Subcutaneous abdominal adipose tissue (tissue), 5 donors: ENCODE measurements around the gene NCBP2L.

Source experiments
- H3K27ac ChIP-seq: one replicate; pipeline ENCODE4 v1.7.0; 2013; ENCODE audit warnings: low read depth, mild to moderate bottlenecking, inconsistent platforms, low read length, moderate library complexity
- H3K27me3 ChIP-seq, 5 donors: one replicate each; pipeline ENCODE4 v1.7.0; 2013; ENCODE audit warnings: low read length in 5 of 5, inconsistent platforms in 1 of 5; ENCODE audit not compliant: control insufficient read depth in 5 of 5, insufficient read depth in 4 of 5
- H3K36me3 ChIP-seq, 5 donors: one replicate each; pipeline ENCODE4 v1.7.0; 2013; ENCODE audit warnings: low read length in 5 of 5; ENCODE audit not compliant: control insufficient read depth in 5 of 5, insufficient read depth in 5 of 5
- H3K4me1 ChIP-seq, 5 donors: one replicate each; pipeline ENCODE4 v1.7.0; 2013; ENCODE audit warnings: low read length in 5 of 5, mild to moderate bottlenecking in 3 of 5, moderate library complexity in 1 of 5; ENCODE audit not compliant: control insufficient read depth in 5 of 5, insufficient read depth in 5 of 5
- H3K4me3 ChIP-seq, 5 donors: one replicate each; pipeline ENCODE4 v1.7.0; 2013; ENCODE audit warnings: low read length in 5 of 5, low read depth in 1 of 5
- H3K9ac ChIP-seq, 5 donors: one replicate each; pipeline ENCODE4 v1.7.0; 2013; ENCODE audit warnings: low read length in 5 of 5, mild to moderate bottlenecking in 4 of 5, moderate library complexity in 3 of 5
- H3K9me3 ChIP-seq, 5 donors: one replicate each; pipeline ENCODE4 v1.7.0; 2013; ENCODE audit warnings: low read length in 5 of 5; ENCODE audit not compliant: control insufficient read depth in 5 of 5
- donor health status: healthy.
- donor health status: healthy.
- donor health status: healthy.
- donor health status: healthy.
- donor health status: healthy.

NCBP2L gene

DNA sequence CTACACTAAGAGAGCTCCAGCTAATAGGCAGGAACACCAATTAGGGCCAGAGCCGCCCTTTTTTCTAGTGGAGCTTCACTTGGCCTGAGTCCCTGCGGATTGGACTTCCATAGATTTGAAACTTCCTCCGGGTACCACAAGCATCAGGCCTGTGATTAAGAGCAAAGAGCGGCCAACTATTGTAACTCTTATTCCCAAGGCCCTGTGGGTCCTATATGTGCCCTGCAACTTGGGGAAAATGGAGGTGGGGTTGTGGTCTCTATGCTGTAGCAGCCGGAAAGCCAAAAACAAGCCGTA, at the start of gene NCBP2L:
NCBP2L (plus strand) TSS at position 198 of the 297 bp plus-strand sequence. CDS start 16,488 bp downstream, outside the sequence.
- peaks cover 0 to 20% (median 5%) of the 10 kb centered on the region in 5 donors for H3K27me3 ChIP-seq
- no peaks in the 10 kb centered on the region for H3K36me3 ChIP-seq
- H3K4me1 ChIP-seq, result peaks cover 0 to 31% (median 27%) of the 10 kb centered on the region in 5 donors
- peak within 1 kb of the TSS; percentile 64 to 75 (median 70) for H3K4me3 ChIP-seq
- H3K27ac ChIP-seq, result peak within 1 kb of the TSS; percentile 30
- no peaks in the 10 kb centered on the region for H3K9me3 ChIP-seq
- peak within 1 kb of the TSS in 3 of 5 donors; percentile 46 to 72 (median 54) for H3K9ac ChIP-seq

DNA sequence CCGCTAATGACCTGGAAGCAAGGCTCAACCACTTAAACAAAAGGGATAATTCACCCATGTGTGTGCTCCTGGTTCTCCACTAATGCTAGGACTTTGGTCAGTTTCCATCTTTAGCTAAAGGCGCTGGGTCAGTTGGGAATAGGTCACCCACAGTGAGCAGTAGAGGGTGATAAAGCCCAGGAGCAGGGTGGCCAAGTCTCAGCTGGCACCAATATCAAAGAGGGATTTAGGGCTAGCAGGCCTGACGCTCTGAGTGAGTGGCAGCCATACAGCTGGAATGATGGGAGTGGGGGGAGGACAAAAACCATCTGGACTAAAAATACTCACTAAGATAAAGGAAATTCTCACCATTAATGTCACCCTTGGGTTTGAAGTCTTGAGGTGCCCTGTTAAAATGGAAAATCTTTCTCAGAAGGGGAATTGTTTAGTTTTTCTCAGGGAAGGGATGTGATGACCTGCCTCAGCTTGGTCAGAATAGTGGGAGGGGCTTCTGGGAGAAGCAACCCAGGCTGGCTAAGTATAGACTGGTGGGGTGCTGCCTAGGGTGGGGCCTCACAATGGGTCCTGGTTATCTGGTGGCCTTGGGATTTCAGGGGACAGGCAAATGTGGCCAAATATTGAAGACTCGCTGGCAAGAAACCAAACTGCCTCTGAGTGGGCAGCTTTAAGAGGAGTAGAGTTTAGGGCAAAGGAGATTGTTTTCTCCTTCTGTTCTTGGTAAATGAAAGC, 49.0 kb upstream of the NCBP2L start:
- Histone ChIP-seq H3K4me3 (no peak overlapping the region), H3K27ac (peak overlapping the region; percentile 38), H3K4me1 (peaks cover 2 to 72% (median 62%) of the 10 kb centered on the region in 5 donors), H3K36me3 (no peaks in the 10 kb centered on the region), H3K27me3 (peaks cover 0 to 18% (median 0%) of the 10 kb centered on the region in 5 donors), H3K9me3 (no peaks in the 10 kb centered on the region), H3K9ac (no peak overlapping the region)

DNA sequence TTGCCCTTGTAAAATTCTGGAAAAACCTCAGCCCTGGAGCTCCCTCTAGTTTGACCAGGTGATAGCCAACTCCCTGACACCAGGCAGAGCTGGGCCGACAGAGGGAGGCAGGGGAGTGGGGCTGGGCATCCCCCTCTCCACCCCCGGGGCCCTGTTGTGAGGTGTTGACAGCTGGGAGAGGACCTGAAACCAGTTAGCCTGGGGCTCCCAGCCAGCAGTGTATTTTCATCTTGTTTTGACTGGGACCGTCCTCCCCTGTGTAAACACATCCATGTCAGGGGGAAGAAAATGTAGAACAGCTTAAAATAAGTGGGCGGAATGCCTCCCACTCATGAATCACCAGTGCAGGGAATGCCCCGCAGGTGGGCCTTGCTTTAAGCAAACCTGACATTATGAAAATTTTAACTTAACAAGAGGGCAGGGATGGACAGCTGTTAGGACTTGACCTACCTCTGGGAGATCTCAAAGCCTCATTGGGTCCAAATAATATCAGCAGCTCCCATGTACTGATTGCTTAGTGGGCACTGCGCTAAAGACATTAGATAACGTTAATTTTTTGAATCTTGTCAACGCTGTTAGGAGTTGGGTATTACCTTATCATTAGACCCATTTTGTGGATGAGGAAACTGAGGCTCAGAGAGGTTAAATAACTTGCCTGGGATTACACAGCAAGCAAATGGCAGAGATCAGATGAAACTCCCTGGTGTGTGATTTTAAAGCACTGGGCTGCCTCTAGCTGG, 47.8 kb upstream of the NCBP2L start:
- H3K9me3 ChIP-seq, result no peaks in the 10 kb centered on the region
- H3K9ac ChIP-seq, result no peak overlapping the region
- peak overlapping the region; percentile 78 for H3K27ac ChIP-seq
- peaks cover 2 to 80% (median 63%) of the 10 kb centered on the region in 5 donors for H3K4me1 ChIP-seq
- H3K27me3 ChIP-seq, result peaks cover 0 to 11% (median 3%) of the 10 kb centered on the region in 5 donors
- H3K36me3 ChIP-seq, result no peaks in the 10 kb centered on the region
- H3K4me3 ChIP-seq, result no peak overlapping the region

DNA sequence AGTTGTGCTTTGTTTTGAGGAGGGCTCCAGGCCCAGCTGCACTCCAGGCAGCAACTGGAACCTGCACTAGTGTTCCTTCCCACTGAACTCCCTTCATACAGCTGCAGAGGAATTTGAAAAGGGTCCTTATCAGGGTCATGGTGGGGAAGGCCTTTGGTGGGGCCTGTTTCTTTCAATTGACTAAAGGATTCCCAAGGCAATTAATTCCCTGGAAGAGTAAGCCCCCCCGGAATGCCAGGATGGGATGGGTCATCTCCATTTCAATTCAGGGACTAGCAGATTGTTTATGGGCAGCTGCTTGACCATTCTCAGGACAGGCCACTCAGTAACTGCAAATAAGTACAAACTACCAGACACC, 47.3 kb upstream of the NCBP2L start:
- H3K4me1 ChIP-seq, result peaks cover 2 to 81% (median 68%) of the 10 kb centered on the region in 5 donors
- no peak overlapping the region for H3K4me3 ChIP-seq
- H3K27me3 ChIP-seq, result peaks cover 0 to 11% (median 3%) of the 10 kb centered on the region in 5 donors
- no peaks in the 10 kb centered on the region for H3K9me3 ChIP-seq
- H3K9ac ChIP-seq, result no peak overlapping the region
- H3K27ac ChIP-seq, result peak overlapping the region; percentile 78
- no peaks in the 10 kb centered on the region for H3K36me3 ChIP-seq

DNA sequence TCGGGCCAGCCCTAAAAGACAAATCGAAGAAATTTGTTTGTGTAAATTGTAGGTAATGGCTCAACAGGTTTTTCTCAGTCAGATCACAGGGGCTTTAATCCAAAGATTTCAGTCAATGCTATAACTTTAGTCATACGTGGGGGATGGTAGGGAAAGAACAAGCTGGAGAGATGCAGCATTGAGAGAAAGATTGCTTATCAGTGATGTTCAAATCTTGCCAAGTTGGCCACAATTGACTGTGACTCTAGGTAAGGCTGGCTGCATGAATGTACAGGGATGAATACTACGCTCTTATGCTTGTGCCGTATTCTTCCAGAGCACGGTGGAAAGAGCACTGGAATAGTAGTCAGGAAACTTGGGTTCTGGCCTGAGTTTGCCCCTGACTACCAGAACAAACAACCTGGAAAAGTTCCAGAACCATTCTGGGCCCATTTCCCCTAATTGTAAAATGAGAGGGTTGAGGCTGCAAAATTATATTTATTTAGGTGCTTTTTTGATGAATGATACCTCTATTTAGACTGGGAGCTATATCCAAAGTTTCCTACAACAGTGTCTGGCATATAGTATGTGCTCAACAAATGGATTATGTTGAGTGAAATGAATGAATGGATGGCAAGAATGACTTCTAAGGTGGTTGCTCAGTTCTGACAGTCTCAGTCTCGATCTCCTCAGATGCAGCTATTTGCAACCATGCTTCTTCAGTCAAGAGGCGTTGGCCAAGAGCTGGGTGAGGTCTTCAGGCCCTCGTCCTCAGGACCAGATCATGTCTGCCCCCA, 46.4 kb upstream of the NCBP2L start:
- peak overlapping the region in 1 of 5 donors; percentile 48 for H3K9ac ChIP-seq
- H3K36me3 ChIP-seq, result no peaks in the 10 kb centered on the region
- H3K9me3 ChIP-seq, result no peaks in the 10 kb centered on the region
- H3K4me1 ChIP-seq, result peaks cover 2 to 81% (median 68%) of the 10 kb centered on the region in 5 donors
- no peak overlapping the region for H3K4me3 ChIP-seq
- peaks cover 0 to 7% (median 5%) of the 10 kb centered on the region in 5 donors for H3K27me3 ChIP-seq
- peak overlapping the region; percentile 78 for H3K27ac ChIP-seq

DNA sequence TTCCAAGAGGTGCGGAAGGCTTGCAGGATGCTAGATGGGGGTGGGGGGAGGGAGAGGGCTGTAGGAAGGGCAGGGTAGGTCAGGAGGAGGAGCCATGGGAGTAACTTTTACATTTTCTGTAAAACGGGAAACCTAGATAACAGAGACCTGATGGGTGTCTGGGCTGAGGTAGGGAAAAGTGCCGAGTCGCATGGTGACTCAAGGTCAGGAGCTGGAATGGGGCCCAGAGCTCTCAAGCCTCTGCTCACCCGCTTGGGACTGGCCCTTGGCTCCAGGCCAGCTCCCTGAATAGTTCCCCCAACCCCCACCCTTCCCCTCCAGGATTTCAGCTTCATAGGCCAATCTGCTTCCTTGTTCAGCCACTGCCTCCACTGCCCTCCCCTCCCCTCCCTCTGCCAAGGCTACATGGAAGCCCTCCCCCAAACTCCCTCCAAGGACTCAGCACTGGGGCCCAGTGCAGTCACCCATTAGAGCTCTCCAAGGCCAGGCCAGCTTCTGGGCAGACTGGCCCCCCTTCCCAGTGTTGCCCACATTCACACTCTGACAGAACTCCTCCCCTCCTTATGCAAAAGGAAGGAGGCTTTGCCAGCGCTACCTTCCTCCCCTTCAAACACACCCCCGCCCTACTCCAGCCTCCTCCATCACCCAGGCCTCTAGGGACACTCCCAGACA, 45.6 kb upstream of the NCBP2L start:
- peak overlapping the region in 1 of 5 donors; percentile 48 for H3K9ac ChIP-seq
- no peaks in the 10 kb centered on the region for H3K9me3 ChIP-seq
- peaks cover 2 to 81% (median 66%) of the 10 kb centered on the region in 5 donors for H3K4me1 ChIP-seq
- H3K36me3 ChIP-seq, result no peaks in the 10 kb centered on the region
- no peak overlapping the region for H3K4me3 ChIP-seq
- peaks cover 0 to 7% (median 5%) of the 10 kb centered on the region in 5 donors for H3K27me3 ChIP-seq
- H3K27ac ChIP-seq, result peak overlapping the region; percentile 78

DNA sequence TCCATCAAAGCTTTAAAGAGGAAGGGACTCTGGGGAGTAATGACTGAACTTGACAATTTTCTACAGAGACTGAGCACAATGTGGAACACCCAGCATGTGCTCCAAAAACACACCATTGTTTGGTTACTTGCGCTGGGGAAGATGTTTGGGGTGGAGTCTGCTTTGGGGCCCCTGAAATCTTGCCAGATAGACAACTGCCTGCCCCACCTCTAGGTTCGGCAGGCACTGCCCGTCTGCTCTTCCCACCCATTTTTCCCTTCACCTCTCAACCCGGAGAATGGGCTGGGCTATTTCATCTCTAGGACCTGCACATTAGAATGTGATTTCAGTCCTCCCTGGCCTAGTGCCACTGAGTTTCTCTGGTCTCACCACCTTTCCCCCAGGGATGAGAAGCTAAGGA, 43.8 kb upstream of the NCBP2L start:
- H3K27me3 ChIP-seq, result peaks cover 0 to 11% (median 6%) of the 10 kb centered on the region in 5 donors
- H3K4me1 ChIP-seq, result peaks cover 2 to 88% (median 74%) of the 10 kb centered on the region in 5 donors
- H3K4me3 ChIP-seq, result no peak overlapping the region
- H3K36me3 ChIP-seq, result no peaks in the 10 kb centered on the region
- no peaks in the 10 kb centered on the region for H3K9me3 ChIP-seq
- no peak overlapping the region for H3K27ac ChIP-seq
- H3K9ac ChIP-seq, result no peak overlapping the region

DNA sequence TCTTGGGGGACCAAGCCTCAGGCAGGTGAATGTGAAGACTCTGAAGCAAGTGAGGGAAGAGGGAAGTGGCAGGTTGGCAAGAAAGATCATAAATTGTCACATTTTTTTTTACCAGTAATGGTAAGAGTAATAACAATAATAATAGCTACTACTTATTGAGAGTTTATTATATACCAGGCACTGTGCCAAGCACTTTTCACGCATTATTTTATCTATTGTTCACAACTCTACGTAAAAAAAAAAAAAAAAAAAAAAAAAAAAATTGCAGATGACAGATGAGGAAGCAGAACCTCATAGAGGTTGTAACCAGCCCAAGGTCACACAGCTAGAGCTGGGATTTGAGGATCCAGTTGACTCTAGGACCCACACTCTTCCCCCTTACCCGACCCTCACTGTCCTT, 42.9 kb upstream of the NCBP2L start:
- Histone ChIP-seq H3K4me1 (peaks cover 5 to 89% (median 74%) of the 10 kb centered on the region in 5 donors), H3K27ac (no peak overlapping the region), H3K9me3 (peaks cover 0 to 3% (median 0%) of the 10 kb centered on the region in 5 donors), H3K4me3 (no peak overlapping the region), H3K9ac (no peak overlapping the region), H3K27me3 (peaks cover 0 to 20% (median 11%) of the 10 kb centered on the region in 5 donors), H3K36me3 (no peaks in the 10 kb centered on the region)

DNA sequence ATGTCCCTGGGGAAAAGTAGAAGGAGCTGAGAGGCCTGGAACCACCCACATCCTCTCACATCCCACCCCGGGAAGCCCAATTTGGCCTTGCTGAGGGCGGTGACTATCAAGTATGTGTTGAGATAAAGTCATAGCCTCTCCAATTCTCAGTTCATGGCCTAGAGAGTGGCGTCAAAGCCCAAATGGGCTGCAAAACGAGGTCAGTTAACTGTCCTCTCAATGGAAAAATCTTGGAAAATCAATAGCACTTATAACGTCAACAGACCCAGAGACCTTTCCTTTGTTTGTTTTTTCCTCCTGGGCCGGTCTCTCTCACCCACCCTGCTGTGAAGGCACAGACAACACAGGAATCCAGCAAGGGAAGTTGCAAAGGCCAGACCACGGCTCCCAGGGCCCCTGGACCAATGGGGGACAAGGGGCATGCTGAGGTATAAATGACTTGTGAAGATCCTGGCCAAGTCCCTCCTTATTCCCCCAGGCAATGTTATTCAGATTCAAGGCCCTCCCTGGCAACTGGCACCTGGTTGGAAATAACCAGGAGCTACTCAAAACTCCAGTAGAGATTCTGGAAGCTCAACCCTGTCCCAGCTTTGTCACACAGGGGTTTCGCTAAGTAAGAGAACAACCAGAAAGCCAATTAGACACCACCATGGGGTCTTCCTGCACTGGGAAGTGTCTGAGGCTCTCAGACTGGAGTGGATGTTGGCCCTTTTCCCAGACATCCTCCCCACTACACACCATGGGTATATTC, 40.6 kb upstream of the NCBP2L start:
- H3K36me3 ChIP-seq, result no peaks in the 10 kb centered on the region
- no peak overlapping the region for H3K4me3 ChIP-seq
- peaks cover 8 to 84% (median 66%) of the 10 kb centered on the region in 5 donors for H3K4me1 ChIP-seq
- H3K27ac ChIP-seq, result no peak overlapping the region
- H3K27me3 ChIP-seq, result peaks cover 0 to 27% (median 7%) of the 10 kb centered on the region in 5 donors
- H3K9me3 ChIP-seq, result peaks cover 0 to 3% (median 0%) of the 10 kb centered on the region in 5 donors
- no peak overlapping the region for H3K9ac ChIP-seq
